GM12874 (cell line): ENCODE data around the gene DNASE1L1.

ENCODE experiments used
- CTCF ChIP-seq: IDR thresholded peaks from 2 replicates; pipeline ENCODE4 v1.5.1; 2011; ENCODE audit warnings: low read depth, mild to moderate bottlenecking, control low read depth, low read length, moderate library complexity; ENCODE audit not compliant: insufficient read depth

DNASE1L1 gene

GRCh38 chrX:154396973-154397887 lies 11.8 kb downstream of the DNASE1L1 start:
- no peak for TF ChIP-seq CTCF

GRCh38 chrX:154384284-154384892 lies 24.7 kb downstream of the DNASE1L1 start:
- TF ChIP-seq CTCF: no peak

- TF ChIP-seq CTCF: no peak
Measured at GRCh38 chrX:154383359-154384283, 25.4 kb downstream of the DNASE1L1 start.

DNA sequence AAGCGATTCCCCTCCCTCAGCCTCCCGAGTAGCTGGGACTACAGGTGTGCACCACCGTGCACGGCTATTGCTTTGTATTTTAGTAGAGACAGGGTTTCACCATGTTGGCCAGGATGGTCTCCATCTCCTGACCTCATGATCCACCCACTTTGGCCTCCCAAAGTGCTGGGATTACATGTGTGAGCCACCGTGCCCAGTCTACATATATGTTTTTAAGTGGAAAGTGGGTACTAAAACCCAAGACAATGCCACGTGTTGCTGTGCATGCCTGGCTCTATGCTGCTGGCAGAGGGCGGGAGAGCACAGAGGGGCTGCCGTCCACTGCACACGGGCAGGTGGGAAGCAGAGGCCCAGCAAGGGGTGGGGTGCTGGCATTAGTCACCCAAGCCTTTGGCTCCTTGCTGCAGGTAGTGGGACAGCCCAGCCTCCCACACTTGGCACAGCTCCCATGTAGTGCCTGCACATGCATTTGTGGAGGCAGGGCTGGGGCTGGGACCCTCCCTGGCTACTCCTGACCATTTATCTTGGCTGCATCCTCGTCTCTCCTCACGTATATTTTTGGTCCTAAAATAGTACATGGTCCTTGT lies 26.5 kb downstream of the DNASE1L1 start:
- TF ChIP-seq CTCF: no peak

- no peak for TF ChIP-seq CTCF
Measured at GRCh38 chrX:154381271-154381670, 27.8 kb downstream of the DNASE1L1 start.

DNA sequence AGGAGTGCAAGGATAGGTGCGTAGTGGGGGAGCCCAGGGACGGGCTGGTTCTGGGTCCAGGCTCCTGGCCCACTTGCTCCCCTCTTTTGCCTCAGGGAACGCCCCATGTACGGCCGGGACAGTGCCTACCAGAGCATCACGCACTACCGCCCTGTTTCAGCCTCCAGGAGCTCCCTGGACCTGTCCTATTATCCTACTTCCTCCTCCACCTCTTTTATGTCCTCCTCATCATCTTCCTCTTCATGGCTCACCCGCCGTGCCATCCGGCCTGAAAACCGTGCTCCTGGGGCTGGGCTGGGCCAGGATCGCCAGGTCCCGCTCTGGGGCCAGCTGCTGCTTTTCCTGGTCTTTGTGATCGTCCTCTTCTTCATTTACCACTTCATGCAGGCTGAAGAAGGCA lies 28.3 kb downstream of the DNASE1L1 start:
- TF ChIP-seq CTCF: no peak

DNA sequence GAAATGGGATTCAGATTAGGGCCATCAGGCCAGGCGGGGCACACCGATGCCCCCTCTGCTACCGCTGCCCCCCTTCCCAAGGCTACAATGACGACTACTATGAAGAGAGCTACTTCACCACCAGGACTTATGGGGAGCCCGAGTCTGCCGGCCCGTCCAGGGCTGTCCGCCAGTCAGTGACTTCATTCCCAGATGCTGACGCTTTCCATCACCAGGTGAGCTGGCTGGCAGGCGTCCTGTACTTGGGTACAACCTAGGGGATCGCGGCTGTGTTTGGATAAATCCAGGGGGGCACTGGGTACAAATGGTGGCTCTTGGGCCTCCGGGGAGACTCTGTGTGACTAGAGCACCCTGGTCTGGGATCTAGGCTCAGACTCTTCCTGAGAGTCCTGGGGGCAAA lies 28.9 kb downstream of the DNASE1L1 start:
- no peak for TF ChIP-seq CTCF
